ENCODE data around the gene ACSL3. TPM values are rescaled to one million over a fixed set of nuclear protein-coding genes. Genes with fewer than 3 reads are reported as not detected.

ACSL3 gene
- polyA plus RNA-seq, 1 donor from 2014 or later: 119 TPM

DNA sequence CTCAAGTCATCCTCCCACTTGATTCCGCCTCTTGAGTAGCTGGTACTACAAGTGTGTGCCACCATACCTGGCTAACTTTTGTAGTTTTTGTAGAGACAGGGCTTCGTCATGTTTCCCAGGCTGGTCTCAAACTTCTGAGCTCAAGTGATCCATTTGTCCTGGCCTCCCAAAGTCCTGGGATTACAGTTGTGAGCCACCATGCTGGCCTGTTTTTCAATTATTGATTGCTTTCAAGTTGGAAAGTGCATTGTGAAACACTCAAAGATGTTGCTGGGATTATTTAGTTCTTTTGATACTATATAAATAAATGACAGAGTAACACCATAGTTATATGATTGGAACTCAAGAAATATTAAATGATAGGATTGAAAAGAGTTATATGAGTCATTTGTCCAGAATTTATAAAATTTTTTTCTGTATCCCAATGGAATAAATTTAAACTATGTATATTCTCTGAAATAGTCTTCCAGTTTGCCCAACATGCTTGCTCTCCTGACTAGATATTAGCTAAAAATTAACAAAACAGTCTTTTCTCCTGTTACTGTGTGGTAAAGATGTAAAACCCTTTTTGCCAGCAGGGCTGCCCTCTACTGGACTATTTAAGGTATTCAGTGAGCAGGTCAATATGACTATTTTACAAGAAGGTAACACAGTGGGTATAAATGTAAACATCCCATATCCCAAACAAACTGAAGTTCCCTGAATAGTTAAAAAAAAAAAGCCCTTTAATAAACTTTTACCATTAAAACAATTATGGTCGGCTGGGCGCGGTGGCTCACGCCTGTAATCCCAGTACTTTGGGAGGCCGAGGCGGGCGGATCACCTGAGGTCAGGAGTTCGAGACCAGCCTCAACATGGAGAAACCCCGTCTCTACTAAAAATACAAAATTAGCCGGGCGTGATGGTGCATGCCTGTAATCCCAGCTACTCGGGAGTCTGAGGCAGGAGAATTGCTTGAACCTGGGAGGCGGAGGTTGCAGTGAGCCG is 42.7 kb downstream of the ACSL3 start:
- Histone ChIP-seq H3F3A (ENCODE audit: insufficient read depth, low read length, poor library complexity, severe bottlenecking) (no peaks in the 10 kb centered on the region), H3K36me3 (ENCODE audit: insufficient read depth, low read length) (no peaks in the 10 kb centered on the region), H4K20me1 (ENCODE audit: insufficient read depth) (no peaks in the 10 kb centered on the region), H3K4me2 (ENCODE audit: low read length) (no peak overlapping the region), H3K27ac (ENCODE audit: low read length) (no peak overlapping the region), H3K79me2 (replicated peaks; ENCODE audit: insufficient read depth, low read length) (peaks cover 43% of the 10 kb centered on the region), H3K9me3 (ENCODE audit: low read length) (no peaks in the 10 kb centered on the region), H3K27me3 (ENCODE audit: insufficient read depth, low read depth, low read length) (no peaks in the 10 kb centered on the region), H3K9me2 (ENCODE audit: insufficient read depth, low read length) (no peaks in the 10 kb centered on the region), H3K9ac (ENCODE audit: low read length) (no peak overlapping the region), H3K4me3 (ENCODE audit: low read length) (no peak overlapping the region), H2AFZ (ENCODE audit: low read depth, low read length) (no peak overlapping the region)
- TF ChIP-seq, protein P1, sequence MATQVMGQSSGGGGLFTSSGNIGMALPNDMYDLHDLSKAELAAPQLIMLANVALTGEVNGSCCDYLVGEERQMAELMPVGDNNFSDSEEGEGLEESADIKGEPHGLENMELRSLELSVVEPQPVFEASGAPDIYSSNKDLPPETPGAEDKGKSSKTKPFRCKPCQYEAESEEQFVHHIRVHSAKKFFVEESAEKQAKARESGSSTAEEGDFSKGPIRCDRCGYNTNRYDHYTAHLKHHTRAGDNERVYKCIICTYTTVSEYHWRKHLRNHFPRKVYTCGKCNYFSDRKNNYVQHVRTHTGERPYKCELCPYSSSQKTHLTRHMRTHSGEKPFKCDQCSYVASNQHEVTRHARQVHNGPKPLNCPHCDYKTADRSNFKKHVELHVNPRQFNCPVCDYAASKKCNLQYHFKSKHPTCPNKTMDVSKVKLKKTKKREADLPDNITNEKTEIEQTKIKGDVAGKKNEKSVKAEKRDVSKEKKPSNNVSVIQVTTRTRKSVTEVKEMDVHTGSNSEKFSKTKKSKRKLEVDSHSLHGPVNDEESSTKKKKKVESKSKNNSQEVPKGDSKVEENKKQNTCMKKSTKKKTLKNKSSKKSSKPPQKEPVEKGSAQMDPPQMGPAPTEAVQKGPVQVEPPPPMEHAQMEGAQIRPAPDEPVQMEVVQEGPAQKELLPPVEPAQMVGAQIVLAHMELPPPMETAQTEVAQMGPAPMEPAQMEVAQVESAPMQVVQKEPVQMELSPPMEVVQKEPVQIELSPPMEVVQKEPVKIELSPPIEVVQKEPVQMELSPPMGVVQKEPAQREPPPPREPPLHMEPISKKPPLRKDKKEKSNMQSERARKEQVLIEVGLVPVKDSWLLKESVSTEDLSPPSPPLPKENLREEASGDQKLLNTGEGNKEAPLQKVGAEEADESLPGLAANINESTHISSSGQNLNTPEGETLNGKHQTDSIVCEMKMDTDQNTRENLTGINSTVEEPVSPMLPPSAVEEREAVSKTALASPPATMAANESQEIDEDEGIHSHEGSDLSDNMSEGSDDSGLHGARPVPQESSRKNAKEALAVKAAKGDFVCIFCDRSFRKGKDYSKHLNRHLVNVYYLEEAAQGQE (IDR thresholded peaks at IDR 0.05; ENCODE audit: borderline replicate concordance): no peak
- TF ChIP-seq RAD21 (conservative IDR thresholded peaks at IDR 0.05) (peak; percentile 76), MXI1 (conservative IDR thresholded peaks at IDR 0.05; ENCODE audit: poor library complexity, severe bottlenecking) (no peak), EZH2 (IDR thresholded peaks at IDR 0.05; ENCODE audit: borderline replicate concordance, insufficient read depth, low read length, poor library complexity, severe bottlenecking) (no peak), TAF1 (IDR thresholded peaks at IDR 0.05; ENCODE audit: low read depth) (no peak), SMC3 (conservative IDR thresholded peaks at IDR 0.05; ENCODE audit: poor library complexity) (peak; percentile 76), POLR2AphosphoS5 (IDR thresholded peaks at IDR 0.05) (no peak), EP300 (conservative IDR thresholded peaks at IDR 0.05; ENCODE audit: poor library complexity, severe bottlenecking) (no peak)
- TF ChIP-seq, protein P2, sequence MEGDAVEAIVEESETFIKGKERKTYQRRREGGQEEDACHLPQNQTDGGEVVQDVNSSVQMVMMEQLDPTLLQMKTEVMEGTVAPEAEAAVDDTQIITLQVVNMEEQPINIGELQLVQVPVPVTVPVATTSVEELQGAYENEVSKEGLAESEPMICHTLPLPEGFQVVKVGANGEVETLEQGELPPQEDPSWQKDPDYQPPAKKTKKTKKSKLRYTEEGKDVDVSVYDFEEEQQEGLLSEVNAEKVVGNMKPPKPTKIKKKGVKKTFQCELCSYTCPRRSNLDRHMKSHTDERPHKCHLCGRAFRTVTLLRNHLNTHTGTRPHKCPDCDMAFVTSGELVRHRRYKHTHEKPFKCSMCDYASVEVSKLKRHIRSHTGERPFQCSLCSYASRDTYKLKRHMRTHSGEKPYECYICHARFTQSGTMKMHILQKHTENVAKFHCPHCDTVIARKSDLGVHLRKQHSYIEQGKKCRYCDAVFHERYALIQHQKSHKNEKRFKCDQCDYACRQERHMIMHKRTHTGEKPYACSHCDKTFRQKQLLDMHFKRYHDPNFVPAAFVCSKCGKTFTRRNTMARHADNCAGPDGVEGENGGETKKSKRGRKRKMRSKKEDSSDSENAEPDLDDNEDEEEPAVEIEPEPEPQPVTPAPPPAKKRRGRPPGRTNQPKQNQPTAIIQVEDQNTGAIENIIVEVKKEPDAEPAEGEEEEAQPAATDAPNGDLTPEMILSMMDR (IDR thresholded peaks at IDR 0.05; ENCODE audit: poor library complexity, severe bottlenecking): peak; percentile 70

DNA sequence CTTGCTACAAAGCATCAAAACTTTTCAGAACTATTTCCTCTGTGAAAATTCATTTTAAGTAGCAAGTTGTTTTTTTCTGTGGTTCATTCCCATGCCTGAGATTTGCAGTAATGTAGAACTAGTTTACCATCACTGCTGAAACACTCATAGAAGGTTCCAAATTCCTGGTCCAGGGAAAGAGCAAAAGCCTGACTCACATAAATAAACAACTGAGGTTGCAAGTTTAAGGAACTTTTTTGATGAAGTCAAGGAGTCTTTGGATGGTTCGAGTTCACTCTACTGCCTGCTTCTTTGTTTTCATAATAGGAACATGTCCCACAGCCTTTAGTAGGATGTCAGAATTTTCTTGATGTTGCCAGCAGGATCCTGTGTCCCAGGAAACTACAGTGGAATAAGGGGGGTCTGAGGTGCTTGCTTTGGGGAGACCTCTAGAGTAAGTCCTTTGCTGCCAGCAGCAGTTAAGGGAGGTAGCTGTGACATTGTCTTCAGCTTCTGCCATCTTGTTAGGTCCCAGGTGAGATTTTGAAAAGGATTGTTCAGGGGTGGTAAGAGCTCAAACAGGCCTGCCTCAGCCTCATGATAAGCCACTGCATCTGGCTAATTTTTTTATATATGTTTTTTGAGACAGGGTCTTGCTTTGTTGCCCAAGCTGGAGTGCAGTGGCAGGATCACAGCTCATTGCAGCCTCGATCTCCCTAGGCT is 43.9 kb downstream of the ACSL3 start:
- H3K9ac ChIP-seq (ENCODE audit: low read length): no peak overlapping the region
- no peak overlapping the region for H2AFZ ChIP-seq (ENCODE audit: low read depth, low read length)
- no peaks in the 10 kb centered on the region for H3K9me2 ChIP-seq (ENCODE audit: insufficient read depth, low read length)
- H3K9me3 ChIP-seq (ENCODE audit: low read length): no peaks in the 10 kb centered on the region
- H3K27ac ChIP-seq (ENCODE audit: low read length): no peak overlapping the region
- peaks cover 36% of the 10 kb centered on the region for H3K79me2 ChIP-seq (replicated peaks; ENCODE audit: insufficient read depth, low read length)
- H3K4me3 ChIP-seq (ENCODE audit: low read length): no peak overlapping the region
- H3F3A ChIP-seq (ENCODE audit: insufficient read depth, low read length, poor library complexity, severe bottlenecking): no peaks in the 10 kb centered on the region
- no peaks in the 10 kb centered on the region for H3K36me3 ChIP-seq (ENCODE audit: insufficient read depth, low read length)
- no peaks in the 10 kb centered on the region for H4K20me1 ChIP-seq (ENCODE audit: insufficient read depth)
- no peak overlapping the region for H3K4me2 ChIP-seq (ENCODE audit: low read length)
- TF ChIP-seq MXI1 (conservative IDR thresholded peaks at IDR 0.05; ENCODE audit: poor library complexity, severe bottlenecking) (no peak), TAF1 (IDR thresholded peaks at IDR 0.05; ENCODE audit: low read depth) (no peak), RAD21 (conservative IDR thresholded peaks at IDR 0.05) (no peak), POLR2AphosphoS5 (IDR thresholded peaks at IDR 0.05) (no peak), EP300 (conservative IDR thresholded peaks at IDR 0.05; ENCODE audit: poor library complexity, severe bottlenecking) (no peak), SMC3 (conservative IDR thresholded peaks at IDR 0.05; ENCODE audit: poor library complexity) (no peak), EZH2 (IDR thresholded peaks at IDR 0.05; ENCODE audit: borderline replicate concordance, insufficient read depth, low read length, poor library complexity, severe bottlenecking) (no peak)
- TF ChIP-seq, protein P1 (IDR thresholded peaks at IDR 0.05; ENCODE audit: borderline replicate concordance): no peak
- TF ChIP-seq, protein P2 (IDR thresholded peaks at IDR 0.05; ENCODE audit: poor library complexity, severe bottlenecking): no peak
- no peaks in the 10 kb centered on the region for H3K27me3 ChIP-seq (ENCODE audit: insufficient read depth, low read depth, low read length)

All from neural cell (in vitro differentiated cells).